Bone marrow (tissue), 2 donors: ENCODE data around the gene CHST7.
A peak's percentile ranks its signal among the peaks of the same experiment; 100 is the strongest.
"Not testable (repeated sequence)": the region's sequence is repeated elsewhere in the genome, so short reads cannot be mapped to it uniquely, and the experiment has no call there.

Source experiments
- DNase-seq, 2 donors: peaks; one replicate each; lab custom pipeline; 2025; lab: John Stamatoyannopoulos, UW

Gene CHST7

DNA sequence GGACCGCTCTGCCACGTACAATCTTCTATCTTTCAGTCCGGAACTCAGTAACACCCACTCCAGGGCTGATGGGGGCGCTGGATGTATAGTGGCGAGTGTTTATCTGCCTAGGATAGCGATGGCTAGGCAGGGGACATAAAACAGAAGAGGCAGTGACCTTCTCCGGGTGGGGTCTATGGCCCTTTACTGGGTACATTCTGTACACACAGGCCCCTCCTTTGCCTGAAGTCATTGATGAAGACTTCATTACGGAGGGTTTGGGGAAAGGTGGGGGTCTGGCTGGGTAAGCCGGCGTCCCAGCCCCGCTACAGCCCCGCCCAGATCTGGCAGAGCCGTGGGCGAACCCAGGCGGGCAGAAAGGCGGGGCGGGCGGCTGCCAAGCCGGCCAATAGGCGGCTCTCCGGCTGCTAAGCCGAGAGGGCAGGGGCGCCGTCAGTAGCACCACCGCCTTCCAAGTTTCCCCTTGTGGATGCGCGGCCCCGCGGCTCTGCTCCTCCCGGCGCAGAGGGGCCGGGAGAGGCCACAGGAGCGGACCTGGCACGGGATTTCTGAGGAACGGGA is at the start of gene CHST7:
Gene CHST7, plus strand, starts transcription at position 435 of the 561 bp plus-strand sequence. CDS start 167 bp downstream, outside the sequence.
- DNase-seq = peak; percentile 15 to 54

DNA sequence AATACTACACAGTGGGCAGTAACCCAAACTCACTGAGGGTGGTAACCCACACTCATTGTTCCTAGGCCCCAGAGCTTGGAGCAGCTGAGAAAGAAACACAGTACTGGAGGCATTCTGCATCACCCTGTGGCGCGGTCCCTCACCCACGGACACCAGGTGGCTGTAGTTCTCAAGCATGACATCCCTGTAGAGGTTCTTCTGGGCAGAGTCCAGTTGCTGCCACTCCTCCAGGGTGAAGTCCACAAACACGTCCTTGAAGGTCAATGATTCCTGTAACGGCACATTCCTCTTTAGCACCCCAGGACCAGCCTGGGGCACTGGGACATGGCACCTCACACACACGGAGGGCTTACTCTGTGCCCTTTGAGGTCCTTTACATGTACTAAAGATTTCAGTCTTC is 44.9 kb upstream of the CHST7 start:
- DNase-seq = not testable (repeated sequence)

DNA sequence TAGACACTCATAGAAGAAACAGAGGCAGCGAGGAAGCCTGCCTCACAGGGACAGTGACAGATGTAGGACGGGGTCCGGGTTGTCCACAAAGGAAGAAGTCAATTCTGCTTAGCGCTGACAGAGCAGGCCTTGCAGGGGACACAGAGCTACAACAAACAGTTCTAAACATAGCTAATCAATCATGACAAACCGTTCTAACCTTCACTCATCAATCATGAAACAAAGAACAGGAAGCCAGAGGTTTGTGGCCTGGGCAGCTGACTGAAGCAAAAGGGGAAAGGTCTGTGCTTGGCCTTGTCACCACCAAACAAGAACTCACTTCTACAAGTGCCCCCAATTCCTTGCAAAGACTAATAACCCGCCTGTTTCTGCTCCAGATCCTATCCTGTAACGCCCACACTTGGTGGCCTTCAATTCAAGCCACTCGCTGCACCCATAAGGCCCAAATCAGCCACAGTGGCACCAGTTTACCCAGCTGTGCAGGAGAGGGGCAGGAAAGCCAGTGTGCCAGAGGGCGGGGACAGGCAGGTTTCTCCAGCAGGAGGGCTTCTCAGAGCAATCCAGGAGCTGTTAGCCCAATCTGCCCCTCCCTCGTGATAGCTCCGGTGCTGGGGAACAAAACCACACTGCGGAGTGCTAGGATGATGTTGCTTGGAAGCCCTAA is 43.7 kb upstream of the CHST7 start:
- DNase-seq = not testable (repeated sequence)

DNA sequence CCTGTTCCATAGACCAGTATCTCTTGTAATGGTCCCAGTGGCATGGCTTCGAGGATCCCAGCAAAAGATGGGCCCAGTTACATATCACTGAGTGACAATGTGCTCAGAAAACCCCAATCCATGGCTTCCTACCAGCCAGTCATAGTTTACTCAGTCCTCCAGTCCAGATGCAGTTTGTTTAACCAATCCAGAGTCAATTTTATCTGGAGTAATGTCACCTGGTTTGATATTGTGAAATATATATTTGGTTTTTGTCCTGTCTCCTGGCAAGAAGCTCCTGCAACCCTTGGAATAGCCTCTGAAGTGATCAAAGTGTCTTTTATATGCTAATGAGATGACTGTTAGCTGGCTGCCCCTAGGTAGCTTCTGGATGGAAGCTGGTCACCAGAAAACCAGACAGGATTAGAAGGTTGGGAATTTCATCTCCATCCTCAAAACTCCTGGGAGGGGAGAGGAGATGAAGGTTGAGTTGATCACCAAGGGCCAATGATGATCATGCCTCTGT is 43.1 kb upstream of the CHST7 start:
- DNase-seq = not testable (repeated sequence)

DNA sequence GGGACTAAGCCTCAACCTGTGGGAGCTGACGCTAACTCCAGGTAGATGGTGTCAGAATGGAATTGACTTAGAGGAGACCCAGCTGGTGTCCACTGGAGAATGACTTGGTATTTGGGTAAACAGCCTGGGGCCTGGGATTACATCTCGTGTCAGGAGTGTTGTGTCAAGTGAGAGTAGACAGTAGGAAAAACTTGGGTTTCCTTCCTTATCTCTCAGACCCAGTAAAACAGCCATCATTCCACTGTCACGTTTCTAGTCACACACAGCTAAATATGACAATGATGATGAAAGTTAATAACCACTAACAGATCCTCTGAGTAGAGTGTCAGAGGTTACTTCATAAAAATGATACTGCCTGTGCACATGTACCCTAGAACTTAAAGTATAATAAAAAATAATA is 42.1 kb upstream of the CHST7 start:
- no peak for DNase-seq

- no peak for DNase-seq
Observed at GRCh38 chrX:46543441-46543840, 30.1 kb upstream of the CHST7 start.

- not testable (repeated sequence) for DNase-seq
Observed at GRCh38 chrX:46544527-46544926, 29.0 kb upstream of the CHST7 start.

DNA sequence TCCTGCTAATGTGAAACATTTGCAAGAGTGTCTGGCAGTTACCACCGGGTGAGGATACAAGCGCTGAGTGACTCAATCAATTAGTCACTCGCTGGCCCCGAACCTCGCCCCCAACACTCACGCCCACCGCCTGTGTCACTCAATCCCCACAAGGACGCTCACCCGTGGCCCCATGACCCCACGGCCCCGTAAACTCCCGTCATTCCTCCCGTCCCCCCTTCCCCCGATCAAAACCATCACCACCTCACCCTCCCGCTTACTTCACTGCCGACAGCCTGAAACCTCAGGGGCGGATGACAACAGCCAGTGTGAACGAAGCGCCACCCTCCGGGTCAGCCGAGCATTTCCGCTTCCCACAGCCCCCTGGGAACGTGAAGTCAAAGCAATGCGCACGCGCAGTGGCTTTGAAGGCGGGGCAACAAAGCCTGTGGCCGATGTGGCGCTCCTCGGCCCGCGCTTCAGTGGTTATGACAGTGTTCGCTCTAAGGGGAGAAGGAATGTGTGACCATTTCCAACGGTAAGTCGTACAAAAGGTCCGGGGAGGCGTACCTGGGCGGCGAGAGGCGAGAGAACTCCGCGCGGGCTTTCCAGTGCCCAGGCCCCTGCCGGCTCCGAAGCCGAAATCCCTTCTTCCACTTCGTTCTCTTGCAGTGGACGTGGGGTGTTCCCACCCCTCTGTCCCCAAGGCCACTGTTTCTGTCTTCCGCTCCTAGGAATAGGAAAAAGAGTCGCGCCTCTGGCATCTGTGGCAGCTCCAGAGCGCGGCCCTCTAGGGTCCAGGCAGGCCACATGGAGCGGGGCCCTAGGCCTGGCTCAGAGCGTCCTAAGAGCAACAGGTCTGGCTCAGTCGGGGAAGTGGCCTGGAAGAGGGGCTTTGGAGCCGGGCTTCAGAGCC is 28.2 kb upstream of the CHST7 start, which contains the start of gene ZNF674:
Gene ZNF674, minus strand, starts transcription at position 311 of the 895 bp plus-strand sequence. CDS start 3,334 bp downstream, outside the sequence.
- DNase-seq = peak; percentile 63 to 81

DNA sequence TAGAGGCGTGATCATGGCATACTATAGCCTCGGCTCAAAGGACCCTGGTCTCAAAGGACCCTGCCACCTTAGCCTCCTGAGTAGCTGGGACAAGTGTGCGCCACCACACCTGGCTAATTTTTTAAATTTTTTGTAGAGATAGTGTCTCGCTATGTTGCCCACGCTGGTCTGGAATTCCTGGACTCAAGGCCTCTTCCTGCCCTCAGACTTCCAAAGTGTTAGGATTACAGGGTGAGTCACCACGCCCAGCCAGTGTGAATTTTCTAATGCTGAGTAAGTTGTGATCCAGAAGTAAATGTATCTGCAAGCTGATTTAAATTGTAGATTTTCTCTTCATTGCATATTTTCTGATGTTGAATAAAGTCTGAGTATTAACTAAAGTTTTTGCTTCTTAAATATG is 25.7 kb upstream of the CHST7 start:
- no peak for DNase-seq

- no peak for DNase-seq
Observed at GRCh38 chrX:46549914-46550313, 23.7 kb upstream of the CHST7 start.

DNA sequence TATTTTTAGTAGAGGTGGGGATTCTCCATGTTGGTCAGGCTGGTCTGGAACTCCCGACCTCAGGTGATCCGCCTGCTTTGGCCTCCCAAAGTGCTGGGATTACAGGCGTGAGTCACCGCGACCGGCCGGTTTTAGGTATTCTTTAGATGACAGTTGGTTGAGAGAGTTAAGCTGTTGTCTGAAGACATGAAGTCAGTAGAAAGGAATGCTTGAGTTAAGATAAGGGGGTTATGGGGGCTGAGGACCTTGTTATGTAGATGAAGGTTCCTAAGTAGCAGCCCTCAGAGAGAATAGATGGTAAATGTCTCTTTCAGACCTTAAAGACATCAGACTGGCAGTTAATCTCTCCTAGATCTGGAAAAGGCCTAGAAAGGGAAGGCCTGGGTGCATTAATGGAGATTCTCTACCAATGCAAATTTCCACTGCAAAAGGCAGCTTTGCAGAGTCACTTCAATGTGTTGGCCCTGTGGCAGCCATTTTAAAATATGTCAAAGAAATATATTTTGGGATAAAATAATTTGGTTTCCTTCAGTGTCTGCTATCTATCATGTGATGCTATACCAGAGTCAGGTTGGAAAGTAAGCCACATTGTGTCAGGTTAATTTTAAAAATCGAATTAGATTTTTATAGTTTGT is 22.0 kb upstream of the CHST7 start:
- no peak for DNase-seq

DNA sequence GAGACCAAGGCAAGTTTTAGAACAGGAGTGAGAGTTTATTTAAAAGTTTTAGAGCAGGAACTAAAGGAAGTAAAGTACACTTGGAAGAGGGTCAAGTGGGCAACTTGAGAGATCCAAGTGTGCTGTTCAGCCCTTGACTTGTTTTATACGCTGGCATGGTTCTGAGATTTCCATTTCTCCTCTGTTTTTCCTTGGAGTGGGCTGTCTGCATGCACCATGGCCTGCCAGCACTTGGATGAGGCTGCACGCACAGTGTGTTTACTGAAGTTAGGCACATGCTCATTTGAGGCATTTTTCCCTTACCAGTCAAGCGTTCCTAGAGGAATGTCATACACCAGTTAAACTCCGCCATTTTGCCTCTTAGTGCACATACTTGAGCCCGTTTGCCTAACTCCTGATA is 19.6 kb upstream of the CHST7 start:
- no peak for DNase-seq

- DNase-seq = peak in 1 of 2 donors; percentile 17
Observed at GRCh38 chrX:46554942-46555341, 18.6 kb upstream of the CHST7 start.

DNA sequence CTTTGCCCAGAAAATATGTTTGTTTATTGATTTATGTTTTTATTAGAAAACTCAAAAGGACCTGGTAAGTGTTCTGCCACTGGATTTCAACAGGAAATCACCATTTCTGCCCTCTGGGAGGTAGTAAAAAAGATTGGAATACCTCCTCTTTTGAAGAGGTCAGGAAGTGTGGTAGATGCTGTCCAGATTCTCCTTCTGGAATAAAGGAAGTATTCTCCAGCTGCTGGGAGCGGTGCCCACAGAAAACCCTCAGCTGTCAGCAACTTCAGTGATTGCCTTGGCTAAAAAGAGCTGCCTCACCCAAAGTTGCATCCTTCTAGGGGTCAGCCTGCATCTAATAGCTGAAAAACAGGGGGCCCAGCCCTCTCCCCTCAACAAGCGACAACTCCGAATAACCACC is 14.5 kb upstream of the CHST7 start:
- DNase-seq = no peak

- DNase-seq = peak in 1 of 2 donors; percentile 43
Observed at GRCh38 chrX:46561824-46562657, 11.5 kb upstream of the CHST7 start.

DNA sequence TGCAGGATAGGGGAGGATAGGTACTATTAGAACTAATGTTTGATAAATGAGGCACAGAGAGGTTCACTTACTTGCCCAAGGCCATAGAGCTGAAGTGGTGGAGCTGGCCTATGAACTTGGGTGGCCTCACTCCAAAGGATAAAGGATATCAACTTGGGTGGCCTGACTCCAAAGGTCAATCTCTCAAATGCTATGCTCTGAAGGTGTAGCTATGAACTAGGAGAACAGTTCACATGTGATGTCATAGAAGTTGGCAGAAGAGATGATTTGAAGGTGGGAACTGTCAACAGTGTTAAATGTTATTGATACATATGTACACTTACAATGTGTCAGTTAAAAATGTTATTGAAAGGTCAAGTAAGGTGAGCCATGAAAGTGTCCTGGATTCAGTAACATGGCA is 6.2 kb upstream of the CHST7 start:
- no peak for DNase-seq

- no peak for DNase-seq
Observed at GRCh38 chrX:46569621-46570020, 3.9 kb upstream of the CHST7 start.

DNA sequence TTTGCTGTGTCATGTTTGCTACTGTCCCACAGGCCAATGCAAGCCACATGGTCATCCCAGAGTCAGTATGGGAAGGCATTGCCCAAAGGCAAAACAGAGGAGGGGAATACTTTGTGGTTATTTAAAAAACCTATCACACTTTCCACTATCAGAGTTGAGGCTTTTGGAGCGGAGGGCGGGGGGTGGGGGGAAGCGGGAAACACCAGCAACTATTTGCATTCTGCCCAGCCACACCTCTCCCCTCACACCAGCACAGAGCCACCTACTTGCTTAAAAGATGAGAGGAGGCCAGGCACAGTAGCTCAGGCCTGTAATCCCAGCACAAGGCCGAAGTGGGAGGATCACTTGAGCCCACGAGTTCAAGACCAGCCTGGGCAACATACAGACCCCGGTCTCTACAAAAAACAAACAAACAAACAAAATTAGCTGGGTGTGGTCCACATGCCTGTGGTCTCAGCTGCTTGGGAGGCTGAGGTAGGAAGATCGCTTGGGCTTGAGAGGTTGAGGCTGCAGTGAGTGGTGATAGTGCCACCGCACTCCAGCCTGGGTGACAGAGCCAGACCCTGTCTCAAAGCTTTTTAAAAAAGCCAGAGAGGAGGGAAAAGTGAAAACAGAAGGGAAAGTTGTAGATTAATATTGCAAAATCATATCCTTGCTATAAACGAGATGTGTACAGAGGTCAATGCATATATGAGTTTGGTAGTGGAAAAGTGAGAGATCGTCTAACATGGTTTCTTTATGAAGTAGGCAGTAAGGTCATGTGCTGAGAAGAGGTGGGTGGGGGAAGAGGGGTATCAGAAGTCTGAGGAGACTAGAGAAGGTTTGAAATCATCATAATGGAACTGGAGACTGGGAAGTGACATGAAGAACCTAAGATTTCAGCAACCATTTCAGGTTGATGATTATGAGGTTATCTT is 1.9 kb upstream of the CHST7 start:
- DNase-seq = no peak

DNA sequence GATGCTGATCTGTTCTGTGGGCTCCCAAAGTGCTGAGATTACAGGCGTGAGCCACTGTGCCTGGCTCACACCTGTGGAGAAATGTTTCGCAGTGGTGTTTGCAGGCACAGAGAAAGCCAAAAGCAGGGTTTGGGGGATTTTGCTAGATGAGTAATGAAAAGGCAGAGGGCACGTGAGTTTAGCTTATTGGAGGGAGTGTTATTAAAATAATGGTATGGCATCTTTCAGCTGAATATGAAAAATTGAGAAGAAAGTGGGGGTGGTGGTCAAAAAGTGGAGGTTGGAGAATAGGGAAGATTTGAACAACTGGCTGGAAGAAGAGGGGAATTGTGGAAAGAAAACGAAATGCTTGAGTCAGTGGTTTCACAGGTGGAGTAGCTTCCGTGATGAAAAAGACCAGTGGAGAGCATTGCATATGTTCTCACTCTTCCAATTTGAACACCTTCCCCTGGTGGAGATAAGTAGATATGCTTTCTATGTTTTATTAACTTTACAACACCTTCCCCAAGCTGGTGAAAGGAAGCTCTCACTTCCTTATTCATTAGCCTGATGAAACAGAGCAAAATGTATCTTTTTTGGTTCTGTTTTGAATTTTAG is 1.1 kb upstream of the CHST7 start:
- no peak for DNase-seq
